Measurements from ENCODE around the gene AGAP3. TPM values are rescaled to one million over a fixed set of nuclear protein-coding genes. Genes with fewer than 3 reads are reported as not detected.

AGAP3 gene
- total and polyA plus RNA-seq, 11 donors: 30.3 to 83.7 (median 55.6) TPM

GRCh38 chr7:151187409-151188251 is 101.4 kb downstream of the AGAP3 start:
- WGBS, 4 donors: 49 to 65% (median 54%) methylated on average over 12 to 22 of the region's 22 CpGs
- peak overlapping the region; percentile 28 to 96 (median 88) for H3K27ac ChIP-seq
- no peaks in the 10 kb centered on the region for H3K9me3 ChIP-seq
- H3K36me3 ChIP-seq: no peaks in the 10 kb centered on the region
- intact Hi-C loops (cut with DNase I): loop anchor here in 1 of 10 donors (2.0 kb wide), 1 partner anchor 45 kb away; the partner anchor contains the start of gene CHPF2
- H3K4me1 ChIP-seq: peaks cover 0 to 22% (median 0%) of the 10 kb centered on the region in 12 donors
- no peaks in the 10 kb centered on the region for H3K27me3 ChIP-seq
- TF ChIP-seq CTCF (IDR thresholded peaks at IDR 0.05) (no peak), POLR2A (IDR thresholded peaks at IDR 0.05) (no peak)
- peak; percentile 84 to 92 (median 87) for ATAC-seq
- peak overlapping the region; percentile 3 to 52 (median 40) for H3K4me3 ChIP-seq
- peak; percentile 65 to 87 (median 71) for DNase-seq

GRCh38 chr7:151188252-151188542 is 101.9 kb downstream of the AGAP3 start:
- ATAC-seq: peak in 2 of 4 donors; percentile 7 to 8
- no peak for DNase-seq
- no peaks in the 10 kb centered on the region for H3K27me3 ChIP-seq
- H3K27ac ChIP-seq: peak overlapping the region; percentile 11 to 96 (median 88)
- no peaks in the 10 kb centered on the region for H3K36me3 ChIP-seq
- peak overlapping the region in 1 of 12 donors; percentile 51 for H3K4me3 ChIP-seq
- H3K4me1 ChIP-seq: peaks cover 0 to 22% (median 0%) of the 10 kb centered on the region in 12 donors
- intact Hi-C loops (cut with DNase I): no loop called here
- H3K9me3 ChIP-seq: no peaks in the 10 kb centered on the region
- TF ChIP-seq POLR2A (IDR thresholded peaks at IDR 0.05) (no peak), CTCF (IDR thresholded peaks at IDR 0.05) (no peak)
- 35 to 57% (median 43%) methylated on average over 4 to 5 of the region's 5 CpGs for WGBS, 4 donors

- no peaks in the 10 kb centered on the region for H3K9me3 ChIP-seq
- ATAC-seq (no peak), DNase-seq (peak in 1 of 5 donors; percentile 1)
- peaks cover 0 to 22% (median 0%) of the 10 kb centered on the region in 12 donors for H3K4me1 ChIP-seq
- WGBS, 4 donors: 74 to 82% (median 76%) methylated on average over 4 of the region's 4 CpGs
- no peak overlapping the region for H3K4me3 ChIP-seq
- H3K36me3 ChIP-seq: no peaks in the 10 kb centered on the region
- TF ChIP-seq POLR2A (IDR thresholded peaks at IDR 0.05): no peak
- TF ChIP-seq CTCF (IDR thresholded peaks at IDR 0.05): no peak
- no peak overlapping the region for H3K27ac ChIP-seq
- no peaks in the 10 kb centered on the region for H3K27me3 ChIP-seq
- intact Hi-C loops (cut with DNase I): no loop called here
Observed at GRCh38 chr7:151189038-151189437, 102.8 kb downstream of the AGAP3 start.

GRCh38 chr7:151191544-151191943 is 105.3 kb downstream of the AGAP3 start:
- H3K27ac ChIP-seq: no peak overlapping the region
- 73 to 86% (median 80%) methylated on average over 8 to 12 of the region's 12 CpGs for WGBS, 4 donors
- H3K9me3 ChIP-seq: no peaks in the 10 kb centered on the region
- DNase-seq (no peak), ATAC-seq (no peak)
- no peaks in the 10 kb centered on the region for H3K36me3 ChIP-seq
- no peak overlapping the region for H3K4me3 ChIP-seq
- TF ChIP-seq CTCF (IDR thresholded peaks at IDR 0.05): no peak
- TF ChIP-seq POLR2A (IDR thresholded peaks at IDR 0.05): no peak
- H3K4me1 ChIP-seq: peaks cover 0 to 12% (median 0%) of the 10 kb centered on the region in 12 donors
- peaks cover 0 to 10% (median 0%) of the 10 kb centered on the region in 9 donors for H3K27me3 ChIP-seq
- intact Hi-C loops (cut with DNase I): no loop called here
